Inflammatory macrophage treated with lipopolysaccharide for 4 hours (primary cell): ENCODE measurements around the gene RPS15A.
A peak's percentile ranks its signal among the peaks of the same experiment; 100 is the strongest.
"Not testable (repeated sequence)": the region's sequence is repeated elsewhere in the genome, so short reads cannot be mapped to it uniquely, and the experiment has no call there.

Experiments used
- DNase-seq: peaks from one replicate; pipeline ENCODE4 v3.0.0-alpha.2; 2020

Gene RPS15A

GRCh38 chr16:18796377-18796776 is 6.2 kb upstream of the RPS15A start:
- DNase-seq, result no peak

GRCh38 chr16:18792836-18793433 is 2.8 kb upstream of the RPS15A start:
- no peak for DNase-seq

- DNase-seq, result no peak
Measured at GRCh38 chr16:18789515-18789849, 652 bp downstream of the RPS15A start.

GRCh38 chr16:18788828-18789514 is 1.2 kb downstream of the RPS15A start:
- DNase-seq, result no peak

- no peak for DNase-seq
Measured at GRCh38 chr16:18784917-18785623, 5.1 kb downstream of the RPS15A start.

- no peak for DNase-seq
Measured at GRCh38 chr16:18783430-18784341, 6.4 kb downstream of the RPS15A start.

GRCh38 chr16:18782697-18783429 is 7.3 kb downstream of the RPS15A start:
- DNase-seq, result no peak

GRCh38 chr16:18781232-18781631 is 8.9 kb downstream of the RPS15A start:
- DNase-seq, result not testable (repeated sequence)

- not testable (repeated sequence) for DNase-seq
Measured at GRCh38 chr16:18780460-18781026, 9.6 kb downstream of the RPS15A start.

- not testable (repeated sequence) for DNase-seq
Measured at GRCh38 chr16:18777664-18778063, 12.5 kb downstream of the RPS15A start.

GRCh38 chr16:18776334-18776733 is 13.8 kb downstream of the RPS15A start:
- DNase-seq, result not testable (repeated sequence)

- peak; percentile 69 for DNase-seq
Measured at GRCh38 chr16:18774651-18775050, 15.5 kb downstream of the RPS15A start.

- DNase-seq, result not testable (repeated sequence)
Measured at GRCh38 chr16:18772171-18772570, 18.0 kb downstream of the RPS15A start.

GRCh38 chr16:18770336-18770962 is 19.7 kb downstream of the RPS15A start:
- not testable (repeated sequence) for DNase-seq

GRCh38 chr16:18767217-18767616 is 22.9 kb downstream of the RPS15A start:
- DNase-seq, result not testable (repeated sequence)

GRCh38 chr16:18762713-18763112 is 27.4 kb downstream of the RPS15A start:
- DNase-seq, result not testable (repeated sequence)

- DNase-seq, result not testable (repeated sequence)
Measured at GRCh38 chr16:18759598-18760520, 30.3 kb downstream of the RPS15A start.

- DNase-seq, result not testable (repeated sequence)
Measured at GRCh38 chr16:18757960-18758660, 32.0 kb downstream of the RPS15A start.

GRCh38 chr16:18756639-18757038 is 33.5 kb downstream of the RPS15A start:
- not testable (repeated sequence) for DNase-seq

- not testable (repeated sequence) for DNase-seq
Measured at GRCh38 chr16:18742870-18743269, 47.3 kb downstream of the RPS15A start.
